H1 (cell line): ENCODE measurements around the gene NPIPB6. TPM values are rescaled to one million over a fixed set of nuclear protein-coding genes. Genes with fewer than 3 reads are reported as not detected.

ENCODE experiments used
- CTCF ChIA-PET: fragments of 300-600 bp; sonication (Branson Sonifier 250); formaldehyde crosslinking; loops from one replicate; lab custom pipeline; 2021; ENCODE audit not compliant: partially characterized antibody; lab: Charles Lee
- POLR2A ChIA-PET: fragments of 300-600 bp; sonication (Branson Sonifier 250); formaldehyde crosslinking; loops from one replicate; lab custom pipeline; 2021; ENCODE audit warnings: inconsistent platforms; ENCODE audit not compliant: partially characterized antibody; lab: Charles Lee
- DNase-seq, 2 experiments: peaks; one replicate each; pipeline versions ENCODE4 v3.0.0 to v3.0.0-alpha.2; 2010 to 2022; ENCODE audit warnings: low spot score in 2 of 2, low read depth in 1 of 2, mixed read lengths in 1 of 2
- FAIRE-seq: peaks from 2 replicates; lab custom pipeline; 2011; peaks lifted over from hg19 to GRCh38; lab: Jason Lieb, UNC
- H2AFZ ChIP-seq: 2 replicates; pipeline ENCODE4 v1.8.1; 2012; ENCODE audit warnings: low read length, inconsistent platforms
- H2AK5ac ChIP-seq: 2 replicates; pipeline ENCODE4 v1.6.1; 2013; ENCODE audit warnings: low read depth, low read length
- H2BK120ac ChIP-seq: replicated peaks from 2 replicates; pipeline ENCODE3; 2013; ENCODE audit warnings: low read depth, low read length, inconsistent platforms
- H2BK12ac ChIP-seq: 2 replicates; pipeline ENCODE4 v1.6.1; 2013; ENCODE audit warnings: low read depth, low read length
- H2BK15ac ChIP-seq: 2 replicates; pipeline ENCODE4 v1.6.1; 2013; ENCODE audit warnings: low read length
- H2BK20ac ChIP-seq: 2 replicates; pipeline ENCODE4 v1.6.1; 2013; ENCODE audit warnings: low read length
- H2BK5ac ChIP-seq: 2 replicates; pipeline ENCODE4 v1.6.1; 2013; ENCODE audit warnings: low read depth, low read length
- H3K14ac ChIP-seq: 2 replicates; pipeline ENCODE4 v1.6.1; 2013; ENCODE audit warnings: inconsistent platforms; ENCODE audit not compliant: insufficient read length
- H3K18ac ChIP-seq: 2 replicates; pipeline ENCODE4 v1.6.1; 2013; ENCODE audit warnings: low read length; ENCODE audit errors: extremely low read depth
- H3K23ac ChIP-seq: 2 replicates; pipeline ENCODE4 v1.6.1; 2013; ENCODE audit warnings: inconsistent platforms; ENCODE audit not compliant: insufficient read length
- H3K23me2 ChIP-seq: 2 replicates; pipeline ENCODE4 v1.6.1; 2013; ENCODE audit warnings: low read depth, low read length
- H3K27ac ChIP-seq: 2 replicates; pipeline ENCODE4 v1.6.1; 2011; ENCODE audit warnings: low read depth, low read length, inconsistent platforms
- H3K27me3 ChIP-seq, 4 experiments: replicated peaks in 1 of 4; 1 replicate in 1 of 4; 2 replicates in 3 of 4; pipeline versions ENCODE4 v1.6.1 to v1.8.1; 2011 to 2013; ENCODE audit warnings: low read length in 3 of 4, mild to moderate bottlenecking in 3 of 4, inconsistent platforms in 2 of 4, mixed read lengths in 2 of 4, moderate library complexity in 1 of 4; ENCODE audit not compliant: control insufficient read depth in 3 of 4, insufficient read depth in 3 of 4; ENCODE audit errors: extremely low read depth in 1 of 4
- H3K36me3 ChIP-seq, 4 experiments: 2 replicates each; pipeline versions ENCODE4 v1.6.1 to v1.8.1; 2011 to 2013; ENCODE audit warnings: mild to moderate bottlenecking in 4 of 4, low read length in 3 of 4, moderate library complexity in 2 of 4, control low read depth in 1 of 4, inconsistent platforms in 1 of 4; ENCODE audit not compliant: insufficient read depth in 4 of 4, control insufficient read depth in 2 of 4
- H3K4ac ChIP-seq: replicated peaks from 2 replicates; pipeline ENCODE3; 2013; ENCODE audit warnings: low read length, low read depth, mixed read lengths, inconsistent platforms; ENCODE audit not compliant: insufficient read length
- H3K4me1 ChIP-seq, 4 experiments: replicated peaks in 1 of 4; 1 replicate in 1 of 4; 2 replicates in 3 of 4; pipeline versions ENCODE4 v1.6.1 to v1.8.1; 2011 to 2013; ENCODE audit warnings: low read length in 3 of 4, inconsistent platforms in 2 of 4, mixed read lengths in 1 of 4; ENCODE audit not compliant: insufficient read depth in 4 of 4, control insufficient read depth in 3 of 4
- H3K4me2 ChIP-seq, 2 experiments: 2 replicates each; pipeline versions ENCODE4 v1.6.1 to v1.8.1; 2011 to 2013; ENCODE audit warnings: low read depth in 2 of 2, low read length in 2 of 2, control low read depth in 1 of 2, inconsistent platforms in 1 of 2, mild to moderate bottlenecking in 1 of 2; ENCODE audit not compliant: insufficient read depth in 1 of 2
- H3K4me3 ChIP-seq, 4 experiments: fragments of 200-600, 300-600 bp in 1 of 4; sonication (generic), shearing (Covaris generic), sonication (Bioruptor Twin) in 1 of 4; 2 replicates each; pipeline versions ENCODE4 v1.5.1 to v1.8.1; 2011 to 2016; ENCODE audit warnings: low read length in 4 of 4, low read depth in 3 of 4, control low read depth in 2 of 4, inconsistent platforms in 2 of 4, mild to moderate bottlenecking in 2 of 4, mixed read lengths in 1 of 4, moderate library complexity in 1 of 4; ENCODE audit not compliant: insufficient read depth in 2 of 4; ENCODE audit errors: extremely low read depth in 1 of 4
- H3K56ac ChIP-seq: replicated peaks from 2 replicates; pipeline ENCODE3; 2013; ENCODE audit warnings: low read depth, mild to moderate bottlenecking, mixed read lengths, low read length, inconsistent platforms; ENCODE audit not compliant: insufficient read length
- H3K79me1 ChIP-seq: 2 replicates; pipeline ENCODE4 v1.6.1; 2013; ENCODE audit warnings: low read depth, low read length, control low read depth
- H3K79me2 ChIP-seq, 2 experiments: 2 replicates each; pipeline versions ENCODE4 v1.6.1 to v1.8.1; 2012 to 2013; ENCODE audit warnings: low read length in 2 of 2, mild to moderate bottlenecking in 2 of 2, inconsistent platforms in 1 of 2; ENCODE audit not compliant: insufficient read depth in 2 of 2, control insufficient read depth in 1 of 2
- H3K9ac ChIP-seq, 4 experiments: replicated peaks in 1 of 4; 1 replicate in 1 of 4; 2 replicates in 3 of 4; pipeline versions ENCODE4 v1.6.1 to v1.8.1; 2011 to 2013; ENCODE audit warnings: low read depth in 3 of 4, low read length in 3 of 4, control low read depth in 2 of 4, mild to moderate bottlenecking in 2 of 4, moderate library complexity in 2 of 4, inconsistent platforms in 1 of 4; ENCODE audit errors: extremely low read depth in 1 of 4
- H3K9me3 ChIP-seq, 2 experiments: 2 replicates each; pipeline versions ENCODE4 v1.6.1 to v1.8.1; 2012 to 2013; ENCODE audit warnings: mild to moderate bottlenecking in 2 of 2, moderate library complexity in 2 of 2, control low read depth in 1 of 2, inconsistent platforms in 1 of 2, low read depth in 1 of 2, low read length in 1 of 2, mixed read lengths in 1 of 2; ENCODE audit not compliant: insufficient read depth in 2 of 2
- H4K20me1 ChIP-seq, 2 experiments: replicated peaks in 1 of 2; 2 replicates each; pipeline versions ENCODE3 to v1.8.1; 2011 to 2013; ENCODE audit warnings: inconsistent platforms in 2 of 2, low read length in 2 of 2, mild to moderate bottlenecking in 1 of 2; ENCODE audit not compliant: insufficient read depth in 2 of 2, control insufficient read depth in 1 of 2
- H4K5ac ChIP-seq: 2 replicates; pipeline ENCODE4 v1.6.1; 2013; ENCODE audit warnings: low read length, low read depth, mixed read lengths, inconsistent platforms; ENCODE audit not compliant: insufficient read length
- H4K8ac ChIP-seq: 2 replicates; pipeline ENCODE4 v1.8.0; 2013; ENCODE audit warnings: mild to moderate bottlenecking, moderate library complexity, low read length, inconsistent platforms; ENCODE audit not compliant: insufficient read depth; ENCODE audit errors: extremely low read depth
- H4K91ac ChIP-seq: replicated peaks from 2 replicates; pipeline ENCODE3; 2013; ENCODE audit warnings: low read length, mixed read lengths, inconsistent platforms; ENCODE audit not compliant: insufficient read length
- JUND ChIP-seq: IDR thresholded peaks from 2 replicates; pipeline ENCODE4 v1.6.1; 2011; ENCODE audit warnings: mild to moderate bottlenecking, improper control_type of control experiment, low read length
- WGBS, 2 experiments: shearing (Covaris generic) in 1 of 2; methylation state at CpG; one replicate each; pipeline versions ENCODE4 v1.1.6 to v1.1.7; 2013 to 2015; ENCODE audit warnings: low lambda C conversion rate in 2 of 2, mixed read lengths in 2 of 2, inconsistent platforms in 1 of 2, low coverage in 1 of 2, missing lambda C conversion rate in 1 of 2; ENCODE audit not compliant: insufficient replicate concordance in 2 of 2, insufficient coverage in 1 of 2, insufficient read length in 1 of 2; ENCODE audit errors: extremely low coverage in 1 of 2, missing lambda C conversion rate in 1 of 2; 5-methylcytosine and 5-hydroxymethylcytosine counted together
- polyA plus RNA-seq, 7 experiments: library from polyadenylated mRNA; depleted of rRNA in 3 of 7; stranded (reverse) in 5 of 7; unstranded in 2 of 7; fragments of >200 nt in 5 of 7; fragments of 200-250 nt in 2 of 7; gene quantifications; 1 replicate in 5 of 7; 2 replicates in 1 of 7; 4 replicates in 1 of 7; pipeline versions ENCODE4 v1.2.1 to v1.2.3, GENCODE V29; 2011 to 2013; ENCODE audit warnings: missing spikeins in 2 of 7, mixed read lengths in 2 of 7
- total RNA-seq: library from RNA; stranded (reverse); fragmentation: NEBNext Ultra II Directional; extraction: Animal tissue kit (Norgen Biotek cat#: 25700); gene quantifications from 2 replicates; pipeline ENCODE4 v1.2.1, GENCODE V29; 2021

Gene NPIPB6
- total and polyA plus RNA-seq, 2 of the 8 experiments (the other 6 are each of a cell fraction or from before 2014, with no cell fraction given): 0.83 to 1.9 TPM

DNA sequence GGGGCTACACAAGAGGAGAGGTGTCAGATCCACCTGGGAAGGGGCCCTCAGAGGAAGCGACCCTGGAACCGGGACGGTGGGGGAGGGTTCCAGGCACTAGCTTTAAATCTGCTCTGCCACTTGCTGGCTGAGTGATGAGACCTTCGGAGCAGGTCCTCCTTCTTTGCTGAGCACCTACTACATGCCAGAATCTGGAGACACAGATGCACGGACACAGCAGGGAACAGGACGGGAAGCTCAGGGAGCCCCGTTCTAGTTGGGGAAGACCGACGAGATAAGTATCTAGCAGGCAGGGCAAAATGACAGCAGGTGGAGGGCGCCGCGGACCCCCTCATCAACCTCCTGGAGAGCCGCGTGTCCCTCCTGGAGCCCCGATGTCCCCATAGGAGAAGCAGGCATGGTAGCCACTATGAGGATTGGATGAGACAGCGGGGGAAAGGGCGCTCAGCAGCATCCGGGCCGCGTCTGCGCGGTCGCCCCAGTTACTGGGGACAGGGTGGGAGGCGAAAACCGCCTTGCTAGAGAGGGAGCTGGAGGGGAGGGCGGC, 43.8 kb downstream of the NPIPB6 start:
- Histone ChIP-seq H4K91ac (no peak overlapping the region), H2AK5ac (no peak overlapping the region)
- no peak for TF ChIP-seq JUND
- TF ChIP-seq, all 59 proteins: peak for 0
- H2BK5ac ChIP-seq: no peak overlapping the region
- H3K4me1 ChIP-seq: no peaks in the 10 kb centered on the region; a peak in 1 of 7 replicates
- peaks cover 15 to 21% of the 10 kb centered on the region in 2 experiments for H4K20me1 ChIP-seq
- H2BK15ac ChIP-seq: no peak overlapping the region
- FAIRE-seq (no peak), DNase-seq (no peak)
- H3K79me1 ChIP-seq: peaks cover 8% of the 10 kb centered on the region
- no peak overlapping the region for H3K56ac ChIP-seq
- H3K9ac ChIP-seq: no peak overlapping the region
- no peaks in the 10 kb centered on the region for H3K23me2 ChIP-seq
- H3K79me2 ChIP-seq: no peaks in the 10 kb centered on the region
- H3K9me3 ChIP-seq: no peaks in the 10 kb centered on the region
- H2BK120ac ChIP-seq: no peak overlapping the region
- no peak overlapping the region for H3K18ac ChIP-seq
- H2AFZ ChIP-seq: no peak overlapping the region
- peaks cover 0 to 24% (median 10%) of the 10 kb centered on the region in 4 experiments; a peak in 6 of 8 replicates for H3K36me3 ChIP-seq
- H4K8ac ChIP-seq: no peak overlapping the region
- 92% methylated on average over 23 of the region's 26 CpGs; no CpG with 5 or more reads in 1 of the 2 experiments for WGBS, 2 experiments
- no peak overlapping the region for H2BK12ac ChIP-seq
- H3K4me3 ChIP-seq: no peak overlapping the region
- ChIA-PET CTCF (interaction anchor here (1.1 to 6.5 kb wide), 7 partner anchors 21 to 125 kb away, joined by 3 to 152 read pairs (median 6); no protein-coding TSS in a partner anchor), POLR2A (interaction anchor here (0.9 to 1.6 kb wide), 5 partner anchors 10 to 38 kb away, joined by 3 to 5 read pairs (median 4); no protein-coding TSS in a partner anchor)
- H3K4me2 ChIP-seq: no peak overlapping the region
- H3K23ac ChIP-seq: no peak overlapping the region
- H4K5ac ChIP-seq: no peak overlapping the region
- no peak overlapping the region for H3K14ac ChIP-seq
- no peak overlapping the region for H3K27ac ChIP-seq
- no peak overlapping the region for H2BK20ac ChIP-seq
- H3K4ac ChIP-seq: no peak overlapping the region
- no peaks in the 10 kb centered on the region for H3K27me3 ChIP-seq
